GM19468 (cell line): ENCODE data around the gene NGEF.
"Not testable (repeated sequence)": the region's sequence is repeated elsewhere in the genome, so short reads cannot be mapped to it uniquely, and the experiment has no call there.

Source experiments
- ATAC-seq: cut with Tn5 transposase; IDR thresholded peaks from one replicate; pipeline ENCODE4 v1.9.1; 2021; ENCODE audit warnings: mild to moderate bottlenecking, moderate library complexity, moderate number of reproducible peaks; ENCODE audit not compliant: unreplicated experiment; ENCODE audit errors: extremely low read depth

The NGEF gene

DNA sequence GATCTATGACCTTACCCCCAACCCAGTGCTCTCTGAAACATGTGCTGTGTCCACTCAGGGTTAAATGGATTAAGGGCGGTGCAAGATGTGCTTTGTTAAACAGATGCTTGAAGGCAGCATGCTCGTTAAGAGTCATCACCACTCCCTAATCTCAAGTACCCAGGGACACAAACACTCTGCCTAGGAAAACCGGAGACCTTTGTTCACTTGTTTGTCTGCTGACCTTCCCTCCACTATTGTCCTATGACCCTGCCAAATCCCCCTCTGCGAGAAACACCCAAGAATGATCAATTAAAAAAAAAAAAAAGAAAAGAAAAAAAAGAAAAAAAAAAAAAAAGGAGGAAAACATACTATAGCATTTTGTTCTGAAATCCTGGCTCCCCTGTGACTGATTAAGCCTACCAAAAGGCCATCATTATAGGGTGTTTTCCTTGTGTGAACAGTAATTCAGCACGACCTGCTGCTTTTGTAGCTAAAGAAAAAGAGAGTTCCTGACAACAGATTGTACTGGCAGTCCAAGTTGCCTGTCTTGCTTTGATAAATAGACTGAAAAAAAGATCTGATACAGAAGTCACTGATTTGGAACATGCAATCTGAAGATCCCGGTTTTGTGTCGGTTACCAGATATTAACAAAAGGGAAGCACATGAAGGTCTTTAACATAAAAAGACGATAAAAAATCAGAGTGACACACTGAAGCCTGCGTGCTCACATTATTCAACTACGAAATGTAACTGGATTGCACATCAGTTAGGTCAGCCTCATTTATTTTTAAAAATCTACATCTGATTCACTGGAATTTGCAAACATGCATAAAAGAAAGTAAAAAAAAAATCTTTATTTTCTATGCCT, 106.0 kb downstream of the NGEF start:
- not testable (repeated sequence) for ATAC-seq

DNA sequence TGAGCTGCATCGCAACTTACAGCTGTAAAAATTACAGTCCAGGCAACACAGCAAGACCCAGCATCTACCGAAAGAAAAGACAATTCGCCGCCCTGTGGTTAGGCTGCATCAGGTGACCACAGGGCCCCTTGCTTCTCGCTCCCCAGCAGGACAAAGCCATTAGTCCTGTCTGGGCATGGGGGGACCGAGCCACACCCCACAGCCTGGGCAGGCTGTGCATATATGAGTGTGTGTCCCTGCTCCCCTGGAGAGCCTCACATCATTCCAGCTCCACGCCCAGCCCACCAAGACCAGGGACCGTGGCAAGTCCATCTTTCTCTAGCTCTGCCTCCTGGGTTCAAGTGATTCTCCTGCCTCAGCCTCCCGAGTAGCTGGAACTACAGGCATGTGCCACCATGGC, 109.1 kb downstream of the NGEF start:
- ATAC-seq: no peak

DNA sequence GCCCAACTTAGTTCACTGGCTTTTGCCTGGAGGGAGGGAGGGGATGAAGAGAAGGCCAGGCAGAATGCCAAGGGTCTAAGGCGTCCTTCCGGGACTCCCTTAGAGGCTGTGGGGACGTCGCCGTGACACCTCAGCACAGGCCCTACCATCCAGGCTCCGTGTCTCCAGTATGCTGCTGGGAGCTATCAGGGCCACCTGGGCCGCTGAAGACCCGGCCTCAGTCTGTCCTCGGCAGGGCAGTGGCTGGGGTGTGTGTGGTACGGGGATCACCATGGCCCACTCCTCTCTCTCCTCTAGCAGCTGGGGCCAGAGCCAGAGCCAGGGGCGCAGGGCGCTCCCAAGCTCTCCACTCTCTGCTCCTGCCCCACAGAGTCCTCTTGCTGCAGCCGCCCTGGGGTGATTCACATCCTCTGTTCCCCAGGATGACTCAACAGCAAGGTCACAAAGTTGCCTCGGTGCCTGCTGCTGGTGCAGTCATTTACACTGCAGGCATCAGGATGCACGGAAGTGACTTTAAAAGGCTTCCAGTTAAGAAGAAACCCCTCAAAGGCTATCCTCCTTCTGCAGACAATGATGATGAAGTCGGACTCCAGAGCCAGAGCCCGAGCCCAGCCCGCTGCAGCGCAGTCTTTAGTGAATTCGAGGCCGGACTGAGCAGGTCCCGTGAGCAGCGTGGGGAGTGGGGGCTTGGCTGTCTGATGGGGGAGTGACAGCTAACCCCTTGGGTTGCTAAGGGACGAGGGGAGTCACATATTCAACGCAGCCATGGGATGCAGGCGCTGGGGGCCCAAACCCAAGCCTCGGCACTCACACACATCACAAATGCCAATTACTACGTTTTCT, 111.1 kb downstream of the NGEF start:
- ATAC-seq: no peak

DNA sequence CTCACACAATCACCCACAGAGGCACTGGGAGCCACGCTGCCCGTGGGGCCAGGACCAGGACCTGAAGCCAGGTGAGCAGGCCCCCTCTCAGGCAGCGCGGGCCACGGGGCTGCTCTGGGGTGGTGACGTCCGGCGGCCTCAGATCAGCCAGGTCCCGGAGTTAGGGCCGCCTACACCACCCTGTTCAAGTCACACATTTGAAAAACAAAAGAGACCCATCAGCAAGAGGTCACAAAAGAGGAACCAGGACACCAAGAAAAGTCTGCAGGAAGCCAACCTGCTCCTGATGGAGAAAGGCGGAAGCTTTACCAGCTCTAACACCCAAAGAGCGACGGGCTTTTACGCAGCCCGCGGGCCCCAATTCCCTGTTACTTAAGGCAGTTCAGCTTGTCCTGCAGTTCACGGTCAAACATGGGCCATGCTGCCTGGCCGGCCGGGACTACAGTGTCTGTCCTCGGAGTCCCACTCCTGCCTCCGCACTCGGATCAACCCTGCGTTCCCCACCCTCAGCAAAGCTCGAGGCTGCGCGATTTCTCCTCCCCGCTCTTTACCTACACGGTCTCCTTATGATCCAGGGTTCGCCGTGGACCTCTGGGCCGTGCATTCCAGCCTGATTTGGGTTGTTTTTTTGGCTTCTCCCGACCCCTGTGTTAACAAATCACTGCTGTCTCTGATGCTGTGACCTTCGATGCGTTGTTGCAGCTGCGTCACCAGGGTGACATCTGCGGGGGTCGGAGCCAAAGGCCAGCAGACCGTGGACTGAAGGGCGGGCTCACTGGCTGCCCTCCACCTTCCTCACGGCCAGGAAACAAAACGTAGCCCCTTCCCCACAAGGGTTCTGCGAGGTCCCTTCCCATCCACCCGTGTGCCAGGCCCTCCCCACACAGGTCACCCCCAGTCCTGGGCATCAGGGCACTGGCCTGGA, 112.0 kb downstream of the NGEF start:
- ATAC-seq: no peak

DNA sequence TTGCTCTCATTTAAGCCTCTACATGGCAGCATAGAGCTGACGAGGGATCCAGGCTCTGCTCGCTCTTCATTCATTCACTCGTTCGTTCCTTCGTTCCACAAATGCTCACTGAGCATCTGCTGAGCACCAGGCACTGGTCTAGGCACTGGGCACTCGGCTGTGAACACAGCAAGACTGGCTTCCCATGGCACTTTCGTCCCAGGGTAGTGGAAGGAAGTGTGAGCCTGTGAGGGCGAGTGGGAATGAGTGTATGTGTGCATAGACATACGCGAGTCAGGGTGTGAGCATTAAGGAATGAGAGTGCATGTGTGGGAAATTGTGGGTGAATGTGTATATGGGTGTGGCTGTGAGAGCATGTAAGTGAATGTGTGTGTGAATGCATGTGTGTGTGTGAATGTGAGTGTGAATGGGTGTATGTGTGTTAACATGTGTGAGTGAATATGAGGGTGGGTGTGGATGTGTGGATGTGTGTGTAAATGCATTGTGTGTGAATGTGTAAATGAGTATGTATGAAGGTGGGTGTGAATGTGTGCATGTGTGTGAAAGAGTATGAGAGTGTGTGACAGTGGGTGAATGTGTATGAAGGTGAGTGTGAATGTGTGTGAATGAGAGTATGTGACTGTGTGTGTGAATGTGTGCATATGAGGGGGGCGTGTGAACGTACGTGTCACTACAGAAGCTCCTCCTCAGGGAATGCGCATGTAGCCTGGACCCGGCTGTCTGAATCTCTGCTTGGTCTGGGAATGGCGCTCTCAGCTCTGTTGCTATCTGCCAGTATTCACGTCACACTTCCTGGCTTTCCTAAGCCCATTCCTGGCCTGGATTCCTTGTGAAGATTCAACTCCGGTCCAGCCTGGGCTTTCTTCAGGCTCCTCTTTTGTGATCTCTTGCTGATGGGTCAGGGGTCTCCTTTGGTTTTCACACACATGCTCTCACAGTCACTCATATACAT, 114.2 kb downstream of the NGEF start:
- no peak for ATAC-seq

DNA sequence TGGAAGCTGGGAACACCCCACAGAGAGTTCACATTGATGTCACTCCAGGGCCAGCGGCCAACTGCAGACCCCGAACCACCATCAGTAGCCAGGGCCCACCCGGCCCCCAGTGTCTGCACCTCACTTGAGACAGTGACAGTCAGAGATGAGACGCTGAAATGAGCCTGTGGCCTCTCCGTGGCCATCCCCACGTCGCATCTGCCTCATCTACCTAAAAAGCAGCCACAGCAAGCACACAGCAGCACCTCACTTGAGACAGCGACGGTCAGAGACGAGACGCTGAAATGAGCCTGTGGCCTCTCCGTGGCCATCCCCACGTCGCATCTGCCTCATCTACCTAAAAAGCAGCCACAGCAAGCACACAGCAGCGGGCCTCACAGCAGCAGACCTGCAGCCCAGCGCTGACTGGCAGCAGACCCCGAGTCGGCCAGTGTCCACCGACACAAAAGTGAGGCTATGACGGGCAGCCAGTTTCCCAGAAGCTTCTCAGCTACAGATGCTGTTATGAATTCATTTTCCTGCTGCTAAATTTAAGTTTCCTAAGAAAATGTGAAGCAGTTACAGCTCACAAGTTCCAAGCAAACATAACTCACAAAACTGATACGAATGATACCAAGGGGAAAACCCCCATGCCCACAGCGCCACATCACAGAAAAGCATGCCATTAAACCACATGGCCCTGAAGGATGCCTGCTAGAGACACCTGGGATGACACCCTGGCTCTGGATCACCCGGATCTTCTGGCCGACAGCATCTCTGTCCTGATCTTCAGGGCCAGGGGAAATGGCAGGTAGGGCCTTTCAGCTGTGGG, 115.3 kb downstream of the NGEF start:
- ATAC-seq: no peak

DNA sequence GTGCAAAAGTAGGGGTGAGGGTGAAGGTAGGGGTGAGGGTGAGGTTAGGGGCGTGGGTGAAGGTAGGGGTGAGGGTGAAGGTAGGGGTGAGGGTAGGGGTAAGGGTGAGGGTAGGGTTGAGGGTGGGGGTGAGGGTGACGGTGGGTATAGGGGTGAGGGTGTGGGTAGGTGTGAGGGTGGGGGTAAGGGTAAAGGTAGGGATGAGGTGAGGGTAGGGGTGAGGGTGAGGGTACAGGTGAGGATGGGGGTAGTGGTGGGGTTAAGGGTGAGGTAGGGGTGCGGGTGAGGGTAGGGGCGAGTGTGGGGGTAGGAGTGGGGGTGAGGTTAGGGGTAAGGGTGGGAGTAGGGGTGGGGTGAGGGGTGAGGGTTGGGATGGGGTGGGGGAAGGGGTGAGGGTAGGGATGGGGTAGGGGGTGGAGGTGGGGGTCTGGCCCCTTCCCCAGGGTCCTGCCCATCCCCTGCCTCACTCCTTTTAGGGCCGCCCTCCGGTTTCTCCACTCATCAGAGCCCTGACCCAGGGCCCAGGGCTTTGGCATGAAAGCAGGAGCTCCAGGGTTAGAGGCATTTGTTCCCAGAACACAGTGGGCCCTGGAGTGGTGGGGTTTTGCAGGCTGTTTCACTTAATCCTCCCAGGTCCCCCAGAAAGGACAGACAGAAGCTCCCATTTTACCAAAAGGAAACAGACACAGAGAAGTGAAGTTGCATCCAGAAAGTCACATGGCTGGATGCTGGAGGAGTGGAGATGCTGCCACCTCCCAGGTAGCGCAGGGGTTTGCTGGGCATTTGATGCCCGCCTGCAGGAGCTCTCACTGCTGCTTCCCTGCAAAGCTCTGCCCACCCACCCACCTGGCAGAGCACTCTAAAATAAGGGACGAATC, 116.1 kb downstream of the NGEF start:
- no peak for ATAC-seq

DNA sequence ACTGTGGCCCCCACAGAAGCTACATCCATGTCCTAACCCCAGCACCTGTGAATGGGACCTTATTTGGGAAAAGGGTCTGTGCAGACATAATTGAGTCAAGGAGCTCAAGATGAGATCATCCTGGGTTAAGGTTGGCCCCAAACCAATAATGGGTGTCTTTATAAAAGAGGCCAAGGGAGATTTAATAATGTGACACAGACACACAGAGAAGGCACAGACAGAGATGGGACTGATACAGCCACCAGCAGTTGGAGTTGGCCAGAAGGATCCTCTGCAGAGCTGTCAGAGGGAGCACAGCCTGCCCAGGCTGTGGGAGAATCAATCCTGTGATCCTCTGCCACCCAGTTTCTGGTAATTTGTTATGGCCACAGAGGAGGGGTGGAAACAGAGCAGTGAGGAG, 116.9 kb downstream of the NGEF start:
- no peak for ATAC-seq

DNA sequence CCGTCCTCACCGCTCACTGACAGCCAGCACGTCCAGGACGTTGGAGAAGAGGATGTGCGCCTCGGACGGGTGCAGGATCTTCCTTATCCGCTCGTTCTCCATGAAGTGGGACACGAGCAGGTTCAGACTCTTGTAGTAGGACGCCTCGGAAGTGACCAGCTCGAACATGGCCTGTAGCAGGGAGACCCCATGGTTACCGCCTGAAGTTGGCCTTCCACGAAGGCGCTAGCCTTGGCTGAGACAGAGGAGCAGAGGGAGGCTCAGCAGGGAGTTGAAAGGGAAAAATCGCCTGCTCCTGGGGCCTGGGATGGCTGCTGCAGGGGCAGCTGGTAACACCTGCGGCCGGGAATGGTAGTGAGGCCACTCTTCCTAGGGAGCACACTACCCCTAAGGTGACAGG, 118.3 kb downstream of the NGEF start:
- ATAC-seq: no peak

DNA sequence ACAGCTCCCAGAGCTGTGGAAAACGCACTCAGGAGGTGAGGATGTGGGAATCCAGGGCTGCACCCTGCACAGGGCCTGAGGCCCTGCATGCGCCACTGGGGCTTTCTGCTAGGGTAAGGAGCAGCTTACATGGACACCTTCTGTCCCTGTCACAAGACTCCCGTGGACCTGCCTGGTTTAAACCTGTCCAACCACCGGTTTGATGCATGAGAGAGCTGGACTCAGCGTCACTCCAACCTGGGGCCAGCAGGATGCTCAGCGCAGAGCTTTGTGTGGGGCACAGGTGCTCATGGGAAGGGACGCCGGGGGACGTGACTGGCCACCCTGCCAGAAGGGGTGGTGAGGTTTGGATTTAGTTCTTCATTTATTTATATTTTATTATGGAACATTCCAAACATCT, 118.8 kb downstream of the NGEF start:
- no peak for ATAC-seq

DNA sequence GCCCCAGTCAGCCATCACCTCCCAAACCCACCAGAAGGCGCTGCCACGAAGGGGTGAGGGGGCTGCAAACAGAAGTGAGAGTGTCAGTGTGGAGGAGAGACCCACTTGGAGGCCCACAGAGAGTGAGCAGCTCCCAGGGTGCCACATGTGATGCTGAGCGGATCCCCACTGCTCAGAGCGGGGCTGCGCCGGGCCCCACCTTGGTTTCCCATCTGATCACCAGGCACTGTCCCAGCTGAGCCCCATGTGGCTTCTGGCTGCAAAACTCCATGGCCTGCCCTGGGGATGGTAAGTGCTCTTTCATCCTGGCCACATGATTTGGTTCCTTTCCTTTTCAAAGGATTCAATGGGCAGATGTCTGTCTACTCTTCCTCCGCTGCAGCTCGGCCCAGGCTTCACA, 119.2 kb downstream of the NGEF start:
- ATAC-seq: no peak

DNA sequence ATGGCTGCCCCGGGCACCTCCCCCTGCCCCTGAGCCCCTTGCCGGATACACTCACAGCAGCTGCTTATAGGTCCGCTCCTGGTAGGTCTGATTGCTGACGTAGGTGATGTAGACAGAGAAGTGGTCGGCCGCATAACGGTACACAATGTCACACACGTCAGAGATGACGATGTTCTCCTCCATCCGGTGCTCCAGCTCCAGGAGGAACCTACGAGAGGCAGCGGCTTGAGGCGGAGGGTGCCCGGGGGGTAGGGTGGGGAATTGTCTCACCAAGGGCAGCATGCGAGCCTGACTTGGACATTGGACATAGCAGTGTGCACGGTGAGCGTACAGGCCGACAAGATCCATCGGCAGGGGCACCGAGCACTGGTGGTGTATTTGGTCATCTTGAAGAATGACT, 120.2 kb downstream of the NGEF start:
- no peak for ATAC-seq

DNA sequence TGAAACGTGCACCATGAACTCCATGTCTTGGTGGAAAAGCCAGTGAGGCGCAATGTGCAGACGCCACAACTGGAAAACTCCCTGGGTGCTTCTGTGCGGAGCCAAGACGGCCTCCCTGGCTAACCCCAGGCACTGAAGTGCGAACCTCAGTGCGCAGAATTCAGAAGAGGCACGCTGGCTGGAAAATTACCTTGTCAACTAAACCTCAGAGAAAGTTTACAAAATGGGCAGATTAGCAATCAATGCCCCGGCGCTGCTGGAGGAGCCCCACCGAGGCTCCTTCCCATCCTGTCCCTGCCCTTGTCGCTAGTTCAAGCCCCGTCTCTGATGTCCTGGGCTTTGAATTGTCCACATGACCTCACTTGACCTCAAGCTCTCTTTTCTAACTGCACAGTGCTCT, 120.8 kb downstream of the NGEF start:
- no peak for ATAC-seq

DNA sequence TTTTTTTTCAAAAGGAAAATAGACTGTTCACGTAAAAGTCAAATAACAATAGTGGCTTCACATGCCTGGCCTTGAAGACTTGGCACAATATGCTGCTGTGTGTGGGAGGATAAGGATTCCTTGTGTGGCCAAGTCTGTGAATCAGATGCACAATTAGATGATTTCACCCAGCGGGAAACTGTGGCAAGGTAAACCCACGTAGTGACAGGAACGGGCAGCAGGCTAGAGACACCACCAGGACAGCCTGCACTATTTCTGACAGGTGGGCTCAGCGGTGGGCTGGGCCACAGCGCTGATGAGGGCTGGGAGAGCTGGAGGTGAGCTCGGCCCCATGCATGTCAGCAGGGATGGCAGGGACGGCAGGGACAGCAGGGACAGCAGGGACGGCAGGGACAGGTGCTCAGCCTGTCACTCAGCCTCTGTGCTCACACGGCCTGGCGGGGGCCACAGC, 121.4 kb downstream of the NGEF start:
- no peak for ATAC-seq

DNA sequence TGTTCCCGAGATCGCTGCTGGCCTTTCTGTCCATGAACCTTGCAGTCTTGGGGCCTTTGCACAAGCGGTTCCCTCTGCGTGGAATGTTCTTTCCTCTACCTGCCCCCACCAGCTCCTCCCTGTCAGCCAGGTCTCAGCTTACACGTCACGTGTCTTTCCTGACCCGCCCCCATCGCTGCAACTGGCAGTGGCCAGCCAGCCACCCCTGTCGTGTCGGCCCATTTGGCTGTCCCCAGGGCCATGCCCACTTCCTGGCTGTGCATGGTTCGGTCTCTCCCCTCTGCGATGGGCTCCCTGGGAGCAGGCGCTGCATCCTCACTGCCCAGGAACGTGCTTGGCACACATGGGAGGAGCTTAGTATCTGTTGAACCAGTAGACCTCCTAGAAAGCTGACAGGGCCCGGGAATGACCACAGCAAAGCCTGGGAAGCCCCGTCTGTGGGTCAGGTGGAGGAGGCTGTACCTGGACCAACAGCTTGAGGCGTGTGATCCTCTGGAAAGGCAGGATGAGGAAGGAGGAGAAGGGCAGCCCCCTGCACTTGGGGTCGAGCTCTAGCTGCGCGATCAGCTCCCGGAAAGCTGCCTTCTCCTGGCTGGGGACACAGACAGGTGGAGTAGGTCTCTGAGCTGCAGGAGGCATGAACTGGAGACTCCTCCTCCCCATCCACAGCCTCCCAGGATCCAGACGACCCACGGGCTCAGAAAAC, 122.0 kb downstream of the NGEF start:
- no peak for ATAC-seq

DNA sequence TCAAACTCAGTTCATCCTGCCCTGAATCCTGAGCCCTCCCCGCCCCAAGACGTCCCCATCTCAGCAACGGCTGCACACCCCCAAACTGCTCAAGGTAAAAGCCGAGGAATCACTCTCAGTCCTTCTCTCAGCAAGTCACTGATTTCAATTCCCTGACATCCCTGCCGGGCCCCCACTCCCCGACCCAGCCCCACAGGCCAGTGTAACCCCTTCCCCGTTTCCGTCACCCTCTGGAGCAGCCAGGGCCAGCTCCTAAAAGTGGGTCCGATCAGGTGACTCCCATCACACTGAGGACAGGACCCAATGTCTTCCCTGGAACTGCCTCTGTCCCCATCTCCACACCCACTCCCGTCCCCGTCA, 122.5 kb downstream of the NGEF start:
- no peak for ATAC-seq

DNA sequence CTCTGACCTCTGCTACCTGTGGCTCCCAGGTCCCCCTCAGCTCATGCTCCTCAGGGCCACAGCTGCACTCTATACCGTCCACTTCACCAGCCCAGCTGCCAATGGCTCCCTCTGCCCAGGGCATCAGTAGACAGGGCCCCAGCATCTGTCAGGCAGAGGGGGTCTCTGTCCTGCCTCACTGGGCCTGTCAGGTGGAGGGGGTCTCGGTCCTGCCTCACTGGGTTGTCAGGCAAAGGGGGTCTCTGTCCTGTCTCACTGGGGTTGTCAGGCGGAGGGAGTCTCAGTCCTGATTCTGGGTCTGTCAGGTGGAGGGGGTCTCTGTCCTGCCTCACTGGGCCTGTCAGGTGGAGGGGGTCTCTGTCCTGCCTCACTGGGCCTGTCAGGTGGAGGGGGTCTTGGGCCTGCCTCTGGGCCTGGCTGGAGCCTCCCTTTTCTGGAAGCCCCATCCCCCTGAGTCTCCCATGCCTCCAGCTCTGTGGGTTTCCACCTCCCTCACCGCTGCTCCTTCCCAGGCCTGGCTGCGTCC, 123.1 kb downstream of the NGEF start:
- no peak for ATAC-seq
